ENCODE data around the gene MAEA.

MAEA gene

DNA sequence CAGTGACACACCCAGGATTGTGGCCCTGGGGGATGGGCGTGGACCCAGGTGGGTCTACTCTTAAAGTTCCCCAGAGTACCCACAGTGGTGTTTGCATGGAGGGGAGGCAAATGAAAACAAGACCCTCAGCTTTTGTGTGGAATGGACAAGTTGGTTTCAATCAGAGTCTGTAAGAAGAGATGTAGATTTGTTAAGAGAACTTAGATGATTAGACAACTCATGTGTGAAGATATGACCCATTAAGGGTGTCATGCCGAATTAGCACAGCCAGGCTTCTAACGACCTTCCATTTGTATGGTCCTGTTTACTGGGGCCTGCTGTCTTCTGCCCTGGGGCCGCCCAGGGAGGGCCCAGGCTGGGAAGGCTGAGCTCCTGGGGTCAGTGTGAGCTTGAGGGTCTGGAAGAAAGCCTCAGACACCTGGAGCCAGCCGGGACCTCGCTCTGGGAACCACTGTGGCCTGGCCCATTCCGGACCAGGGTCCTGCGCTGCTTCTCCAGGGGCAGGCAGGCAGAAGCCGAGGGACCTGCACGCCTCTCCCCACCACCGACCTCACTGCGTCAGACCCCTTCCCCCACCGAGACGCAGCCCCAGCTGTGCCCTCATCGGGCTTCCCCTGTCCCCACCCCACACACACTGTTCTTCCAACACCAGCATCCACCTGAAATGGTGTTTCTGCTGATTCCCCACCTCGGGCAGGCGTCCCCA is 77.7 kb downstream of the MAEA start:
- DNase-seq = no peak
- H3K36me3 ChIP-seq = peaks cover 6% of the 10 kb centered on the region; the same call in 1 of the 2 replicates
- TF ChIP-seq, protein P1, sequence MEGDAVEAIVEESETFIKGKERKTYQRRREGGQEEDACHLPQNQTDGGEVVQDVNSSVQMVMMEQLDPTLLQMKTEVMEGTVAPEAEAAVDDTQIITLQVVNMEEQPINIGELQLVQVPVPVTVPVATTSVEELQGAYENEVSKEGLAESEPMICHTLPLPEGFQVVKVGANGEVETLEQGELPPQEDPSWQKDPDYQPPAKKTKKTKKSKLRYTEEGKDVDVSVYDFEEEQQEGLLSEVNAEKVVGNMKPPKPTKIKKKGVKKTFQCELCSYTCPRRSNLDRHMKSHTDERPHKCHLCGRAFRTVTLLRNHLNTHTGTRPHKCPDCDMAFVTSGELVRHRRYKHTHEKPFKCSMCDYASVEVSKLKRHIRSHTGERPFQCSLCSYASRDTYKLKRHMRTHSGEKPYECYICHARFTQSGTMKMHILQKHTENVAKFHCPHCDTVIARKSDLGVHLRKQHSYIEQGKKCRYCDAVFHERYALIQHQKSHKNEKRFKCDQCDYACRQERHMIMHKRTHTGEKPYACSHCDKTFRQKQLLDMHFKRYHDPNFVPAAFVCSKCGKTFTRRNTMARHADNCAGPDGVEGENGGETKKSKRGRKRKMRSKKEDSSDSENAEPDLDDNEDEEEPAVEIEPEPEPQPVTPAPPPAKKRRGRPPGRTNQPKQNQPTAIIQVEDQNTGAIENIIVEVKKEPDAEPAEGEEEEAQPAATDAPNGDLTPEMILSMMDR (IDR thresholded peaks at IDR 0.05; ENCODE audit: low read depth, low read length) = no peak
- H3K9me3 ChIP-seq (ENCODE audit: severe bottlenecking) = no peaks in the 10 kb centered on the region
- no peaks in the 10 kb centered on the region for H3K27me3 ChIP-seq (ENCODE audit: insufficient read depth, low read depth, severe bottlenecking)
- H3K4me3 ChIP-seq (ENCODE audit: low read depth, low read length) = no peak overlapping the region
- no peak overlapping the region for H3K27ac ChIP-seq

DNA sequence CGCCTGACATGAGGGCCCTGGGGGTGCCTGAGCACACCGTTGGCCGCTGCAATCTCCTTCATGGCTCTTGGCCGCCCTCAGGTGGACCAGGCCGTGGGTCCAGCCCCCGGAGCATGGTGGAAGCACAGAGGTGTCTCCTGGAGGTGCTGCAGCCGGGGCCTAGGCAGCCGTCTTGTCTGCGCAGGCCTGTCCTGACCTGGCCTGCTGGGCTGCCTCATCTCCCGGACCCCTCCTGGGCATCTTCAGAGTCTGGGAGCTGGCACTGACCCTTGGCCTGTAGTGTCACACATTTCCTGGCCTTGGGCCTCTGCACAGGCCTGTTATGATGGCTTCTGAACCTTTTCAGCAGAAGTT is 78.2 kb downstream of the MAEA start:
- H3K27me3 ChIP-seq (ENCODE audit: insufficient read depth, low read depth, severe bottlenecking) = no peaks in the 10 kb centered on the region
- TF ChIP-seq, protein P1 (IDR thresholded peaks at IDR 0.05; ENCODE audit: low read depth, low read length) = 0 out of 2 replicates have a peak, but pooled peaks have one; percentile 16
- H3K4me3 ChIP-seq (ENCODE audit: low read depth, low read length) = no peak overlapping the region
- H3K9me3 ChIP-seq (ENCODE audit: severe bottlenecking) = peaks cover 1% of the 10 kb centered on the region
- H3K36me3 ChIP-seq = peaks cover 6% of the 10 kb centered on the region; the same call in 1 of the 2 replicates
- DNase-seq = no peak
- H3K27ac ChIP-seq = no peak overlapping the region

DNA sequence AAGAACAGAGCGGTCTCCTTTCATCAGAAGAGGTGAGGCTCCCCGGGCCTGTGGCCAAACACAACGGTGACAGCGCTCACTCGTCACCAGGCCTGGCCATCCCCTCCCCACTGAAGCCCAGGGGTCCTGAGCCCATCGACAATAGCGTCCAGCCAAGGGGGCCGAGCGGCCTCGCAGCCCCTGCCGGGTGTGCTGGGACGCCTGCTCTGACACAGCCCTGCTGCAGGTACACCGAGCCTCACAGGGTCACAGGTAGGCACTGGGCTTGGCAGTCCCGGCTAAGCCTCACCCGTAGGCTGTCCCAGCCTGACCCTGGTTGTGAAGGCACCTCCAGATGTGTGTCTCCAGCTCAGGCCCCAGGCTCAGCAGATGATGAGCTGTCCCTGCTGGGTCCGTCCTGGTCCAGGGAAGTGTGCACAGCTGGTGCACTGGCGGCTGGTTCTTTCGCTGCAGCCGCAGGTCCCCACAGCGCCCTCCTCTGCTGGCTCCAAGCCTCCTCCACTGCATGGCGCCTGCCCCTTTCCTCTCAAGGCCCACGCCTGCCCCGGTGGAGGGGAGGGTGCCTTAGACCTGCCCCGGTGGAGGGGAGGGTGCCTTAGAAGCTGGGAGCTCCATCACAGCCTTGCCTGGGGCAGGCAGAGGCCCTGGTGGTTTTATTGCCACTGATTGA is 78.9 kb downstream of the MAEA start:
- peaks cover 6% of the 10 kb centered on the region; the same call in 1 of the 2 replicates for H3K36me3 ChIP-seq
- H3K27ac ChIP-seq = peak overlapping the region; percentile 8; the same call in 1 of the 2 replicates
- TF ChIP-seq, protein P1 (IDR thresholded peaks at IDR 0.05; ENCODE audit: low read depth, low read length) = peak; percentile 67
- no peak for DNase-seq
- no peaks in the 10 kb centered on the region for H3K27me3 ChIP-seq (ENCODE audit: insufficient read depth, low read depth, severe bottlenecking)
- peaks cover 5% of the 10 kb centered on the region for H3K9me3 ChIP-seq (ENCODE audit: severe bottlenecking)
- H3K4me3 ChIP-seq (ENCODE audit: low read depth, low read length) = no peak overlapping the region

DNA sequence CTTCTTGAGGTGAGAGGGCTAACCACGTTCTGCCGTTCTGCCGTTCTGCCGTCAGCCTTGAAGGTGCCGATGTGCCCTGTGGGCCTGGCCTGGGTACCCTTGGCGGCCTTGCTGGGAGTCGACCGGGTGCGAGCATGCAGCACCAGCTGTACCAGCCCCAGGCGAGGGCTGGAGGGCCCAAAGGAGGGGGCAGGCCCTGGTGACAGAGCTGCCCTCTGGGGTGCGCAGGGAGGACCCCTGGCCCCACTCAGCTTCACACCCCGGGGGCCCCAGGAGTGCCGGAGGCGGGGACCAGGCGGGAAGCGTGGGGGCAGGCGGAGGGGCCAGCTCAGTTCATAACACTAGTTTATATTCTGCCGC is 79.4 kb downstream of the MAEA start:
- H3K27me3 ChIP-seq (ENCODE audit: insufficient read depth, low read depth, severe bottlenecking) = no peaks in the 10 kb centered on the region
- H3K36me3 ChIP-seq = peaks cover 6% of the 10 kb centered on the region; the same call in 1 of the 2 replicates
- no peak overlapping the region for H3K4me3 ChIP-seq (ENCODE audit: low read depth, low read length)
- peak overlapping the region; percentile 8 for H3K27ac ChIP-seq
- TF ChIP-seq, protein P1 (IDR thresholded peaks at IDR 0.05; ENCODE audit: low read depth, low read length) = no peak
- DNase-seq = no peak
- H3K9me3 ChIP-seq (ENCODE audit: severe bottlenecking) = peaks cover 5% of the 10 kb centered on the region

DNA sequence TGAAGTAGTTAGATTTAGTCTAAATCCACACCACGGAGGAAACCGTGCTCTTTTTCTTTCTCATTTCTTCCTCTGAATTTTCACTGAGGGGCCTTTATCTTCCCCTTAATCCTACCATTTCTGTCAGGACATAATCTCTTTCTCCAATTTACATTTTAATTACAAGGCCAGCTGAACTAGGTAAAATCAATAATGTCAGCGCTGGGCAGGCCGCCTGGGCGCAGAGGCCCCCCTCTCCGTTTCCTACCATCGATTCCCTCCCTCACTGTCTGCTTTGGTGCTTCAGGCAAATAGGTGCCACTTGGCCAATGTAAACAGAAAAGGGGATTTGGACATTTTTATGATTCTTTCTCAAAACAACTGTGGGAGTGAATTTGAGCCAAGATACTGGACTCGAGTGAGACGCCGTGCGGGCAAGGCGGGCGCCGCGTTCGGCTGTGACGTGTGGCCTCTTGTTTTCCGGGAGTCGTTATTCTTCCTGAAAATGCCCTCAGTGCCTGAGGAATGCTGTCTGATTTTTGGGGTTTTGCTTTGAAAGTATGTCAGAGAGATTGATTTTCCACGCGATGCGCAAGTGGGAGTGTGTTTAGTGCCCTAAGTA is 79.9 kb downstream of the MAEA start:
- TF ChIP-seq, protein P1 (IDR thresholded peaks at IDR 0.05; ENCODE audit: low read depth, low read length) = no peak
- Histone ChIP-seq H3K4me3 (ENCODE audit: low read depth, low read length) (no peak overlapping the region), H3K9me3 (ENCODE audit: severe bottlenecking) (peaks cover 5% of the 10 kb centered on the region), H3K36me3 (peaks cover 6% of the 10 kb centered on the region; the same call in 1 of the 2 replicates), H3K27ac (peak overlapping the region; percentile 8), H3K27me3 (ENCODE audit: insufficient read depth, low read depth, severe bottlenecking) (no peaks in the 10 kb centered on the region)
- DNase-seq = no peak

All from WERI-Rb-1 (cell line).